H9 (cell line): ENCODE data around the gene TTYH1. TPM values are rescaled to one million over a fixed set of nuclear protein-coding genes. Genes with fewer than 3 reads are reported as not detected.

ENCODE experiments used
- DNase-seq: peaks from one replicate; pipeline ENCODE4 v3.0.0-alpha.2; 2017
- H2AFZ ChIP-seq: one replicate; pipeline ENCODE4 v1.6.1; 2013; ENCODE audit warnings: mild to moderate bottlenecking, low read length, control low read depth, moderate library complexity
- H2AK5ac ChIP-seq: 2 replicates; pipeline ENCODE4 v1.6.1; 2013; ENCODE audit warnings: low read length, control low read depth, mixed read lengths; ENCODE audit not compliant: insufficient read length
- H2BK120ac ChIP-seq: one replicate; pipeline ENCODE4 v1.6.1; 2013; ENCODE audit warnings: low read depth, mild to moderate bottlenecking, low read length, control low read depth, inconsistent platforms; ENCODE audit not compliant: poor library complexity, severe bottlenecking
- H2BK12ac ChIP-seq: 2 replicates; pipeline ENCODE4 v1.6.1; 2013; ENCODE audit warnings: low read length, control low read depth, mixed read lengths, low read depth; ENCODE audit not compliant: insufficient read length
- H2BK15ac ChIP-seq: 2 replicates; pipeline ENCODE4 v1.6.1; 2013; ENCODE audit warnings: low read depth, low read length, control low read depth
- H2BK20ac ChIP-seq: one replicate; pipeline ENCODE4 v1.6.1; 2013; ENCODE audit warnings: low read depth, mild to moderate bottlenecking, low read length, control low read depth, inconsistent platforms; ENCODE audit not compliant: poor library complexity, severe bottlenecking
- H2BK5ac ChIP-seq: 2 replicates; pipeline ENCODE4 v1.6.1; 2013; ENCODE audit warnings: low read length, control low read depth, mixed read lengths; ENCODE audit not compliant: insufficient read length
- H3K14ac ChIP-seq: 2 replicates; pipeline ENCODE4 v1.6.1; 2013; ENCODE audit warnings: low read length, control low read depth; ENCODE audit not compliant: insufficient read depth
- H3K18ac ChIP-seq: 2 replicates; pipeline ENCODE4 v1.6.1; 2013; ENCODE audit warnings: low read depth, mild to moderate bottlenecking, mixed read lengths, low read length, control low read depth; ENCODE audit not compliant: insufficient read length
- H3K23ac ChIP-seq: 2 replicates; pipeline ENCODE4 v1.6.1; 2013; ENCODE audit warnings: low read length, control low read depth, mixed read lengths, low read depth; ENCODE audit not compliant: insufficient read length
- H3K23me2 ChIP-seq: 2 replicates; pipeline ENCODE4 v1.6.1; 2013; ENCODE audit warnings: low read depth, mild to moderate bottlenecking, mixed read lengths, low read length, control low read depth; ENCODE audit not compliant: insufficient read length, poor library complexity, severe bottlenecking
- H3K27ac ChIP-seq: 2 replicates; pipeline ENCODE4 v1.5.1; 2013; ENCODE audit warnings: low read length, control low read depth, mixed read lengths, low read depth; ENCODE audit not compliant: insufficient read length
- H3K27me3 ChIP-seq: 2 replicates; pipeline ENCODE4 v1.6.1; 2013; ENCODE audit warnings: low read length, control low read depth, inconsistent platforms; ENCODE audit not compliant: insufficient read depth
- H3K4ac ChIP-seq: 2 replicates; pipeline ENCODE4 v1.6.1; 2013; ENCODE audit warnings: low read depth, mild to moderate bottlenecking, control low read depth, inconsistent platforms, low read length, moderate library complexity
- H3K4me1 ChIP-seq: 2 replicates; pipeline ENCODE4 v1.6.1; 2013; ENCODE audit warnings: low read length, control low read depth, inconsistent platforms; ENCODE audit not compliant: insufficient read depth
- H3K4me2 ChIP-seq: 2 replicates; pipeline ENCODE4 v1.6.1; 2013; ENCODE audit warnings: low read length, control low read depth, mixed read lengths; ENCODE audit not compliant: insufficient read length, insufficient read depth
- H3K56ac ChIP-seq: 2 replicates; pipeline ENCODE4 v1.6.1; 2013; ENCODE audit warnings: low read depth, mild to moderate bottlenecking, mixed read lengths, low read length, control low read depth; ENCODE audit not compliant: insufficient read length
- H3K79me1 ChIP-seq: 2 replicates; pipeline ENCODE4 v1.6.1; 2013; ENCODE audit warnings: low read depth, mild to moderate bottlenecking, moderate library complexity, low read length, control low read depth, inconsistent platforms; ENCODE audit not compliant: insufficient read depth, poor library complexity, severe bottlenecking
- H3K79me2 ChIP-seq: 2 replicates; pipeline ENCODE4 v1.6.1; 2013; ENCODE audit warnings: low read length, control low read depth, inconsistent platforms; ENCODE audit not compliant: insufficient read depth
- H3K9ac ChIP-seq: 2 replicates; pipeline ENCODE4 v1.6.1; 2013; ENCODE audit warnings: low read length, control low read depth, mixed read lengths; ENCODE audit not compliant: insufficient read length; ENCODE audit errors: extremely low read depth
- H3K9me3 ChIP-seq: one replicate; pipeline ENCODE4 v1.6.1; 2013; ENCODE audit warnings: low read depth, low read length, inconsistent platforms; ENCODE audit not compliant: control insufficient read depth
- H3T11ph ChIP-seq: one replicate; pipeline ENCODE4 v1.6.1; 2013; ENCODE audit warnings: mild to moderate bottlenecking, low read length, control low read depth, inconsistent platforms
- H4K20me1 ChIP-seq: one replicate; pipeline ENCODE4 v1.6.1; 2013; ENCODE audit not compliant: control insufficient read depth, insufficient read length, insufficient read depth
- H4K5ac ChIP-seq: 2 replicates; pipeline ENCODE4 v1.6.1; 2013; ENCODE audit warnings: low read depth, mild to moderate bottlenecking, mixed read lengths, low read length, control low read depth; ENCODE audit not compliant: insufficient read length
- H4K8ac ChIP-seq: replicated peaks from 2 replicates; pipeline ENCODE4 v1.6.1; 2013; ENCODE audit warnings: low read length, control low read depth, mixed read lengths, low read depth; ENCODE audit not compliant: insufficient read length
- H4K91ac ChIP-seq: 2 replicates; pipeline ENCODE4 v1.6.1; 2013; ENCODE audit warnings: low read depth, mild to moderate bottlenecking, moderate library complexity, mixed read lengths, low read length, control low read depth; ENCODE audit not compliant: insufficient read length
- H3K27ac Mint-ChIP-seq, 3 experiments: 2 replicates in 2 of 3; 3 replicates in 1 of 3; pipeline ENCODE4 v1.8.0; 2020 to 2021; ENCODE audit warnings: mixed read lengths in 3 of 3, mild to moderate bottlenecking in 1 of 3, moderate library complexity in 1 of 3
- H3K27me3 Mint-ChIP-seq: 2 replicates; pipeline ENCODE4 v1.8.0; 2021; ENCODE audit warnings: low read depth, mild to moderate bottlenecking, moderate library complexity, mixed read lengths
- H3K36me3 Mint-ChIP-seq, 3 experiments: 2 replicates in 2 of 3; 3 replicates in 1 of 3; pipeline ENCODE4 v1.8.0; 2020 to 2021; ENCODE audit warnings: low read depth in 3 of 3, mixed read lengths in 3 of 3; ENCODE audit not compliant: insufficient read depth in 1 of 3
- H3K4me1 Mint-ChIP-seq, 2 experiments: 2 replicates each; pipeline ENCODE4 v1.8.0; 2020; ENCODE audit warnings: mixed read lengths in 2 of 2
- H3K4me3 Mint-ChIP-seq, 2 experiments: 2 replicates in 1 of 2; 3 replicates in 1 of 2; pipeline ENCODE4 v1.8.0; 2020 to 2021; ENCODE audit warnings: mild to moderate bottlenecking in 2 of 2, mixed read lengths in 2 of 2, moderate library complexity in 1 of 2
- H3K9me3 Mint-ChIP-seq, 2 experiments: 2 replicates in 1 of 2; 3 replicates in 1 of 2; pipeline ENCODE4 v1.8.0; 2020; ENCODE audit warnings: mild to moderate bottlenecking in 2 of 2, mixed read lengths in 2 of 2, moderate library complexity in 1 of 2
- WGBS: extraction: QIAGEN DNeasy Blood & Tissue Kit; methylation state at CpG from one replicate; pipeline ENCODE4 v1.1.7; 2013; ENCODE audit warnings: missing lambda C conversion rate, low lambda C conversion rate, mixed read lengths; ENCODE audit not compliant: insufficient read length; ENCODE audit errors: extremely low coverage; 5-methylcytosine and 5-hydroxymethylcytosine counted together
- total RNA-seq: library from RNA; stranded (reverse); gene quantifications from 2 replicates; pipeline ENCODE4 v1.2.1, GENCODE V29; 2021
- TF ChIP-seq, protein P1 (sequence below): fragments of 200-600 bp; sonication (generic); conservative IDR thresholded peaks from 3 replicates; pipeline ENCODE4 v1.8.0; 2021; ENCODE audit warnings: antibody characterized with exemption, mild to moderate bottlenecking

The TTYH1 gene
- total RNA-seq, 1 experiment from 2014 or later, result 47.1 TPM

DNA sequence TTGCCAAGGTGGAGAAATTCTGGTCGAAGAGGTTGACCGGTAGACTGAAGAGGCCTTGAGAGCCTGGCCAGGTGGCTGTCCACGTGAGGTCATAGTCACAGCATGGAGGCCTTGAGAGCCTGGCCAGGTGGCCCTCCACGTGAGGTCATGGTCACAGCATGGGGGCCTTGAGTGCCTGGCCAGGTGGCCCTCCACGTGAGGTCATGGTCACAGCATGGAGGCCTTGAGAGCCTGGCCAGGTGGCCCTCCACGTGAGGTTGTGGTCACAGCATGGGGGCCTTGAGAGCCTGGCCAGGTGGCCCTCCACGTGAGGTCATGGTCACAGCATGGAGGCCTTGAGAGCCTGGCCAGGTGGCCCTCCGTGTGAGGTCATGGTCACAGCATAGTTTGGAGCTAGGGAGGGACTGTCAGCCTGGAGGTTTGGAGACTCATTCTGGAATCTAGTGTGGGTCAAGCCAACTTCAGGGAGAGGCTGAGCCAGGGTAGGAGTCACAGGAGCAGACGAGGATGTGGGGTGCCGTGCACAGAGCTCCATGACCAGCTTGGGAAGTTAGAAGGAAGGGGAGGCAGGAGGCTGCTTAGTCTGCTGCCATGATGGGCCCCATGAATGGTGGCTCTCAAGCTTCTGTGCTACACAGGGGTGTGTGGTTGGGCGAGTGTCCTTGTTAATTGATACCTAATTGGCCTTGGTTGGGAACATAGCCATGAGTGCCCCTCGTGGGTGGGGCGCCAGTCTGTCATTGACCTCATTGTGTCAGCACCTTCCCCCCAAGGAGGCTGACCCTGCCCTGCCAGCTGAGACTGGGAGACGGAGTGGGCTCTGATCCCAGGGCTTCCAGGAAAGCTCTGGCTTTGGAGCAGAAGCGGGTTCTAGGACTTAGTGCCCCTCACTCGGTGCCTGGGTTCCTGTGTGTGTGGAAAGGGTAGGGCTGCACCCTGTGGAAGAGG, 44.3 kb downstream of the TTYH1 start:
- no peak overlapping the region for H3K18ac ChIP-seq
- peak overlapping the region; percentile 87 to 95 (median 91); a peak in 6 of 7 replicates for H3K27ac Mint-ChIP-seq
- no peak overlapping the region for H3K56ac ChIP-seq
- H2AK5ac ChIP-seq, result no peak overlapping the region
- H3K27ac ChIP-seq, result no peak overlapping the region
- no peak overlapping the region for H2BK15ac ChIP-seq
- H3K4me3 Mint-ChIP-seq, result peak overlapping the region in 1 of 2 experiments; percentile 38; a peak in 2 of 5 replicates
- H3K27me3 ChIP-seq, result no peaks in the 10 kb centered on the region
- no peak overlapping the region for H3K4ac ChIP-seq
- H3K23me2 ChIP-seq, result peaks cover 11% of the 10 kb centered on the region
- H3K9me3 Mint-ChIP-seq, result peaks cover 0 to 2% of the 10 kb centered on the region in 2 experiments; a peak in 1 of 5 replicates
- DNase-seq, result no peak
- H3K23ac ChIP-seq, result no peak overlapping the region
- no peak overlapping the region for H3K4me2 ChIP-seq
- H3K79me2 ChIP-seq, result no peaks in the 10 kb centered on the region
- no peak overlapping the region for H4K8ac ChIP-seq
- no peaks in the 10 kb centered on the region for H3K4me1 ChIP-seq
- H3K14ac ChIP-seq, result no peak overlapping the region
- no peak overlapping the region for H4K5ac ChIP-seq
- WGBS, result no CpG with 5 or more reads among the region's 16 CpGs
- no peak overlapping the region for H4K91ac ChIP-seq
- no peak overlapping the region for H3T11ph ChIP-seq
- no peak overlapping the region for H2BK20ac ChIP-seq
- H3K9me3 ChIP-seq, result no peaks in the 10 kb centered on the region
- H3K9ac ChIP-seq, result no peak overlapping the region
- no peak overlapping the region for H2BK5ac ChIP-seq
- H3K4me1 Mint-ChIP-seq, result peaks cover 7% of the 10 kb centered on the region in 2 experiments; a peak in 3 of 4 replicates
- H3K36me3 Mint-ChIP-seq, result peaks cover 34 to 68% (median 66%) of the 10 kb centered on the region in 3 experiments; a peak in 6 of 7 replicates
- H4K20me1 ChIP-seq, result no peaks in the 10 kb centered on the region
- no peaks in the 10 kb centered on the region for H3K79me1 ChIP-seq
- TF ChIP-seq, protein P1, sequence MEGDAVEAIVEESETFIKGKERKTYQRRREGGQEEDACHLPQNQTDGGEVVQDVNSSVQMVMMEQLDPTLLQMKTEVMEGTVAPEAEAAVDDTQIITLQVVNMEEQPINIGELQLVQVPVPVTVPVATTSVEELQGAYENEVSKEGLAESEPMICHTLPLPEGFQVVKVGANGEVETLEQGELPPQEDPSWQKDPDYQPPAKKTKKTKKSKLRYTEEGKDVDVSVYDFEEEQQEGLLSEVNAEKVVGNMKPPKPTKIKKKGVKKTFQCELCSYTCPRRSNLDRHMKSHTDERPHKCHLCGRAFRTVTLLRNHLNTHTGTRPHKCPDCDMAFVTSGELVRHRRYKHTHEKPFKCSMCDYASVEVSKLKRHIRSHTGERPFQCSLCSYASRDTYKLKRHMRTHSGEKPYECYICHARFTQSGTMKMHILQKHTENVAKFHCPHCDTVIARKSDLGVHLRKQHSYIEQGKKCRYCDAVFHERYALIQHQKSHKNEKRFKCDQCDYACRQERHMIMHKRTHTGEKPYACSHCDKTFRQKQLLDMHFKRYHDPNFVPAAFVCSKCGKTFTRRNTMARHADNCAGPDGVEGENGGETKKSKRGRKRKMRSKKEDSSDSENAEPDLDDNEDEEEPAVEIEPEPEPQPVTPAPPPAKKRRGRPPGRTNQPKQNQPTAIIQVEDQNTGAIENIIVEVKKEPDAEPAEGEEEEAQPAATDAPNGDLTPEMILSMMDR, result no peak
- no peak overlapping the region for H2AFZ ChIP-seq
- no peak overlapping the region for H2BK12ac ChIP-seq
- H2BK120ac ChIP-seq, result no peak overlapping the region
- H3K27me3 Mint-ChIP-seq, result no peaks in the 10 kb centered on the region; the same call in 1 of the 2 replicates
